HepG2 (cell line): ENCODE results near the gene RSAD2.

Source experiments
- EP300 ChIP-seq, 3 experiments: sonication (generic) in 1 of 3; formaldehyde crosslinking in 1 of 3; IDR thresholded peaks; 2 replicates each; pipeline versions ENCODE4 v1.5.1 to v1.6.1; 2011 to 2020; ENCODE audit warnings: low read depth in 2 of 3, low read length in 2 of 3, borderline replicate concordance in 1 of 3, improper control_type of control experiment in 1 of 3, mild to moderate bottlenecking in 1 of 3, missing genetic modification reagents in 1 of 3, moderate library complexity in 1 of 3
- PHF8 ChIP-seq: sonication (generic); formaldehyde crosslinking; IDR thresholded peaks from 2 replicates; pipeline ENCODE4 v1.5.0; 2020; ENCODE audit warnings: missing genetic modification reagents
- TAF1 ChIP-seq: sonication (generic); formaldehyde crosslinking; IDR thresholded peaks from 2 replicates; pipeline ENCODE4 v1.4.0; 2020; ENCODE audit warnings: missing genetic modification reagents
- TCF7L2 ChIP-seq: IDR thresholded peaks from 2 replicates; pipeline ENCODE4 v1.6.1; 2011; ENCODE audit warnings: mild to moderate bottlenecking, low read depth, low read length, moderate library complexity
- TF ChIP-seq, protein P1 (sequence below): sonication (generic); formaldehyde crosslinking; IDR thresholded peaks from 2 replicates; pipeline ENCODE4 v1.5.0; 2020; ENCODE audit warnings: mild to moderate bottlenecking, missing genetic modification reagents, moderate library complexity
- TF ChIP-seq, protein P2 (sequence below): IDR thresholded peaks from 2 replicates; pipeline ENCODE4 v1.6.1; 2012; ENCODE audit warnings: inconsistent platforms

GRCh38 chr2:6944555-6944954 lies 67.0 kb downstream of the RSAD2 start:
- TF ChIP-seq TAF1 (no peak), TCF7L2 (no peak), EP300 (IDR thresholded peaks at IDR 0.05; ENCODE audit: low read depth in 2 of 2, low read length in 2 of 2) (no peak), EP300 (CRISPR knock-in tag; IDR thresholded peaks at IDR 0.05; ENCODE audit: borderline replicate concordance) (no peak), PHF8 (CRISPR knock-in tag) (no peak)
- TF ChIP-seq, protein P1, sequence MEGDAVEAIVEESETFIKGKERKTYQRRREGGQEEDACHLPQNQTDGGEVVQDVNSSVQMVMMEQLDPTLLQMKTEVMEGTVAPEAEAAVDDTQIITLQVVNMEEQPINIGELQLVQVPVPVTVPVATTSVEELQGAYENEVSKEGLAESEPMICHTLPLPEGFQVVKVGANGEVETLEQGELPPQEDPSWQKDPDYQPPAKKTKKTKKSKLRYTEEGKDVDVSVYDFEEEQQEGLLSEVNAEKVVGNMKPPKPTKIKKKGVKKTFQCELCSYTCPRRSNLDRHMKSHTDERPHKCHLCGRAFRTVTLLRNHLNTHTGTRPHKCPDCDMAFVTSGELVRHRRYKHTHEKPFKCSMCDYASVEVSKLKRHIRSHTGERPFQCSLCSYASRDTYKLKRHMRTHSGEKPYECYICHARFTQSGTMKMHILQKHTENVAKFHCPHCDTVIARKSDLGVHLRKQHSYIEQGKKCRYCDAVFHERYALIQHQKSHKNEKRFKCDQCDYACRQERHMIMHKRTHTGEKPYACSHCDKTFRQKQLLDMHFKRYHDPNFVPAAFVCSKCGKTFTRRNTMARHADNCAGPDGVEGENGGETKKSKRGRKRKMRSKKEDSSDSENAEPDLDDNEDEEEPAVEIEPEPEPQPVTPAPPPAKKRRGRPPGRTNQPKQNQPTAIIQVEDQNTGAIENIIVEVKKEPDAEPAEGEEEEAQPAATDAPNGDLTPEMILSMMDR (CRISPR knock-in tag), result no peak
- TF ChIP-seq, protein P2, sequence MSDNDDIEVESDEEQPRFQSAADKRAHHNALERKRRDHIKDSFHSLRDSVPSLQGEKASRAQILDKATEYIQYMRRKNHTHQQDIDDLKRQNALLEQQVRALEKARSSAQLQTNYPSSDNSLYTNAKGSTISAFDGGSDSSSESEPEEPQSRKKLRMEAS, result no peak
